MCF 10A (cell line): ENCODE measurements around the gene INO80C. TPM values are rescaled to one million over a fixed set of nuclear protein-coding genes. Genes with fewer than 3 reads are reported as not detected.

Experiments
- BruUV-seq: library from RNA; stranded (reverse); fragments of 400-500 nt; replicated peaks from 2 replicates; lab custom pipeline; 2021; lab: Mats Ljungman, UMichigan
- CTCF ChIA-PET: fragments of 300-600 bp; sonication (Branson Sonifier 250); formaldehyde crosslinking; extraction: SDS; loops from one replicate; lab custom pipeline; 2021; ENCODE audit warnings: antibody characterized with exemption, inconsistent platforms; lab: Yijun Ruan, JAX
- POLR2A ChIA-PET: fragments of 300-600, 350-650 bp; sonication (Branson Sonifier 250); formaldehyde crosslinking; extraction: SDS; loops from one replicate; lab custom pipeline; 2020; ENCODE audit warnings: antibody characterized with exemption, inconsistent platforms; lab: Yijun Ruan, JAX
- DNase-seq: peaks from one replicate; pipeline ENCODE4 v3.0.0-alpha.2; 2018; ENCODE audit not compliant: unreplicated experiment
- H3K27ac Mint-ChIP-seq: one replicate; pipeline ENCODE4 v1.8.0; 2022; ENCODE audit warnings: mild to moderate bottlenecking, low read depth, mixed read lengths; ENCODE audit not compliant: unreplicated experiment
- H3K27me3 Mint-ChIP-seq: one replicate; pipeline ENCODE4 v1.8.0; 2022; ENCODE audit warnings: mixed read lengths; ENCODE audit not compliant: insufficient read depth, unreplicated experiment
- H3K36me3 Mint-ChIP-seq: one replicate; pipeline ENCODE4 v1.8.0; 2022; ENCODE audit warnings: mild to moderate bottlenecking, moderate library complexity, mixed read lengths; ENCODE audit not compliant: insufficient read depth, unreplicated experiment
- H3K4me1 Mint-ChIP-seq: one replicate; pipeline ENCODE4 v1.8.0; 2022; ENCODE audit warnings: mixed read lengths; ENCODE audit not compliant: insufficient read depth, unreplicated experiment
- H3K4me3 Mint-ChIP-seq: one replicate; pipeline ENCODE4 v1.8.0; 2022; ENCODE audit warnings: mild to moderate bottlenecking, moderate library complexity, mixed read lengths; ENCODE audit not compliant: unreplicated experiment
- H3K9me3 Mint-ChIP-seq: one replicate; pipeline ENCODE4 v1.8.0; 2022; ENCODE audit warnings: mixed read lengths; ENCODE audit not compliant: unreplicated experiment
- CTCF ChIP-seq: fragments of 200-600 bp; IDR thresholded peaks from one replicate; pipeline ENCODE4 v1.8.0; 2022; ENCODE audit warnings: antibody characterized with exemption, mild to moderate bottlenecking; ENCODE audit not compliant: unreplicated experiment
- intact Hi-C: fragments of 100-400 bp; cut with micrococcal nuclease; formaldehyde crosslinking; loops from 2 replicates; pipeline ENCODE4 v1.14.1; 2022
- total RNA-seq: library from RNA; stranded (reverse); gene quantifications from 2 replicates; pipeline ENCODE4 v1.2.3, GENCODE V29; 2022

The INO80C gene
- total RNA-seq, 1 experiment from 2014 or later: 32.6 TPM

- ChIA-PET POLR2A (interaction anchor here (0.6 to 7.2 kb wide), 3 partner anchors 18 to 48 kb away, joined by 6 to 87 read pairs (median 62); partner anchors contain the start of gene INO80C), CTCF (interaction anchor here (0.7 to 1.0 kb wide), 2 partner anchors 13 to 317 kb away, joined by 3 read pairs; no protein-coding TSS in a partner anchor)
- Mint-ChIP-seq H3K4me3 (no peak overlapping the region), H3K4me1 (peaks cover 78% of the 10 kb centered on the region), H3K9me3 (no peaks in the 10 kb centered on the region), H3K27ac (peak overlapping the region; percentile 72), H3K27me3 (no peaks in the 10 kb centered on the region), H3K36me3 (no peaks in the 10 kb centered on the region)
- BruUV-seq: no TSS peak
- intact Hi-C loops: no loop called here
- DNase-seq: peak; percentile 79
- TF ChIP-seq CTCF: no peak
Measured at GRCh38 chr18:35460736-35461161, 37.0 kb downstream of the INO80C start.

GRCh38 chr18:35459997-35460396, 37.8 kb downstream of the INO80C start:
- H3K4me1 Mint-ChIP-seq: peaks cover 78% of the 10 kb centered on the region
- POLR2A ChIA-PET: interaction anchor here (6.0 to 7.2 kb wide), 2 partner anchors 19 to 35 kb away, joined by 62 to 87 read pairs; partner anchors contain the start of gene INO80C
- BruUV-seq: no TSS peak
- no peak for TF ChIP-seq CTCF
- H3K9me3 Mint-ChIP-seq: no peaks in the 10 kb centered on the region
- H3K27me3 Mint-ChIP-seq: no peaks in the 10 kb centered on the region
- no peaks in the 10 kb centered on the region for H3K36me3 Mint-ChIP-seq
- H3K27ac Mint-ChIP-seq: peak overlapping the region; percentile 72
- DNase-seq: no peak
- H3K4me3 Mint-ChIP-seq: no peak overlapping the region
- CTCF ChIA-PET: interaction anchor here (0.7 to 1.0 kb wide), 2 partner anchors 14 to 317 kb away, joined by 3 read pairs; no protein-coding TSS in a partner anchor
- intact Hi-C loops: loop anchor here (5.0 kb wide), 1 partner anchor 53 kb away; no protein-coding TSS in a partner anchor

- CTCF ChIA-PET: interaction anchor here (0.6 to 1.3 kb wide), 2 partner anchors 45 to 296 kb away, joined by 3 to 7 read pairs; no protein-coding TSS in a partner anchor
- intact Hi-C loops: loop anchor here (5.0 kb wide), 1 partner anchor 52 kb away; no protein-coding TSS in a partner anchor
Measured at GRCh38 chr18:35458677-35459441, 38.9 kb downstream of the INO80C start.

More at GRCh38 chr18:35458677-35459441, 38.9 kb downstream of the INO80C start:
- POLR2A ChIA-PET: interaction anchor here (2.2 to 7.2 kb wide), 5 partner anchors 20 to 157 kb away, joined by 7 to 87 read pairs (median 26); partner anchors contain the start of genes GALNT1 and INO80C
- Mint-ChIP-seq H3K27me3 (no peaks in the 10 kb centered on the region), H3K4me3 (no peak overlapping the region), H3K27ac (peak overlapping the region; percentile 72), H3K9me3 (no peaks in the 10 kb centered on the region), H3K36me3 (no peaks in the 10 kb centered on the region), H3K4me1 (peaks cover 71% of the 10 kb centered on the region)
- no TSS peak for BruUV-seq
- DNase-seq: peak; percentile 74
- TF ChIP-seq CTCF: no peak
